OCI-LY1 (cell line): ENCODE results near the gene SMYD3.

ENCODE experiments used
- H2AFZ ChIP-seq: fragments of 200-600 bp; sonication (generic), shearing (Covaris generic); 2 replicates; pipeline ENCODE4 v1.6.0; 2014; ENCODE audit warnings: antibody characterized with exemption, mild to moderate bottlenecking, low read length
- H3F3A ChIP-seq: fragments of 200-600 bp; sonication (generic), shearing (Covaris generic); 2 replicates; pipeline ENCODE4 v1.6.0; 2014; ENCODE audit warnings: mild to moderate bottlenecking, antibody characterized with exemption, low read length, moderate library complexity; ENCODE audit not compliant: insufficient read depth
- H3K27ac ChIP-seq: fragments of 200-600 bp; sonication (generic); 2 replicates; pipeline ENCODE4 v1.5.1; 2014; ENCODE audit warnings: low read length, mixed run types, mild to moderate bottlenecking, low read depth; ENCODE audit not compliant: poor library complexity, severe bottlenecking
- H3K27me3 ChIP-seq: fragments of 200-600 bp; sonication (generic); 2 replicates; pipeline ENCODE4 v1.6.0; 2014; ENCODE audit warnings: antibody characterized with exemption, mild to moderate bottlenecking, low read length, moderate library complexity; ENCODE audit not compliant: insufficient read depth
- H3K36me3 ChIP-seq: fragments of 200-600 bp; sonication (generic); 2 replicates; pipeline ENCODE4 v1.6.1; 2014; ENCODE audit warnings: mild to moderate bottlenecking, antibody characterized with exemption, low read length, moderate library complexity, mixed read lengths; ENCODE audit not compliant: insufficient read depth
- H3K4me1 ChIP-seq: fragments of 200-600 bp; sonication (generic); 2 replicates; pipeline ENCODE4 v1.5.1; 2014; ENCODE audit warnings: mild to moderate bottlenecking, low read length, moderate library complexity; ENCODE audit not compliant: insufficient read depth, severe bottlenecking
- H3K4me2 ChIP-seq: fragments of 200-600 bp; sonication (generic), shearing (Covaris generic); 2 replicates; pipeline ENCODE4 v1.6.1; 2014; ENCODE audit warnings: low read length
- H3K4me3 ChIP-seq: fragments of 200-600 bp; sonication (generic); 2 replicates; pipeline ENCODE4 v1.5.1; 2014; ENCODE audit warnings: low read length, low read depth, mild to moderate bottlenecking, mixed read lengths; ENCODE audit not compliant: poor library complexity, severe bottlenecking
- H3K79me2 ChIP-seq: fragments of 200-600 bp; shearing (Covaris generic); 2 replicates; pipeline ENCODE4 v1.6.1; 2016; ENCODE audit warnings: mixed run types, low read length, mixed read lengths; ENCODE audit not compliant: insufficient read depth
- H3K9ac ChIP-seq: fragments of 200-600 bp; sonication (generic), shearing (Covaris generic); 2 replicates; pipeline ENCODE4 v1.6.1; 2014; ENCODE audit warnings: mild to moderate bottlenecking, low read length, mixed read lengths
- H3K9me2 ChIP-seq: fragments of 200-600 bp; sonication (generic), shearing (Covaris generic); 2 replicates; pipeline ENCODE4 v1.6.1; 2014; ENCODE audit warnings: low read depth, mild to moderate bottlenecking, low read length, mixed read lengths
- H3K9me3 ChIP-seq: fragments of 200-600 bp; shearing (Covaris generic); 2 replicates; pipeline ENCODE4 v1.6.1; 2014; ENCODE audit warnings: low read length, mixed read lengths
- H4K20me1 ChIP-seq: fragments of 200-600 bp; sonication (generic), shearing (Covaris generic); 2 replicates; pipeline ENCODE4 v1.6.0; 2016; ENCODE audit warnings: mild to moderate bottlenecking, low read length; ENCODE audit not compliant: insufficient read depth
- CTCF ChIP-seq: fragments of 200-600 bp; sonication (generic), shearing (Covaris generic); IDR thresholded peaks from 2 replicates; pipeline ENCODE4 v1.5.1; 2017; ENCODE audit warnings: mild to moderate bottlenecking, antibody characterized with exemption, low read length, moderate library complexity, mixed read lengths
- EZH2 ChIP-seq: fragments of 200-600 bp; sonication (generic), shearing (Covaris generic); IDR thresholded peaks from 2 replicates; pipeline ENCODE4 v1.8.0; 2017; ENCODE audit warnings: borderline replicate concordance, mixed run types, mild to moderate bottlenecking, antibody characterized with exemption, low read length, moderate library complexity, mixed read lengths

Gene SMYD3

GRCh38 chr1:246351721-246352120 lies 155.4 kb downstream of the SMYD3 start:
- Histone ChIP-seq H3F3A (no peaks in the 10 kb centered on the region), H3K36me3 (no peaks in the 10 kb centered on the region), H2AFZ (no peak overlapping the region), H3K27me3 (no peaks in the 10 kb centered on the region), H3K4me2 (no peak overlapping the region), H3K4me3 (no peak overlapping the region), H3K79me2 (0 out of 2 replicates have a peak, but pooled peaks cover 5% of the 10 kb centered on the region), H3K4me1 (no peaks in the 10 kb centered on the region), H3K27ac (no peak overlapping the region), H3K9me3 (no peaks in the 10 kb centered on the region), H3K9ac (no peak overlapping the region), H3K9me2 (no peaks in the 10 kb centered on the region), H4K20me1 (no peaks in the 10 kb centered on the region)
- TF ChIP-seq CTCF (no peak), EZH2 (no peak)

- no peaks in the 10 kb centered on the region for H4K20me1 ChIP-seq
- H3K4me2 ChIP-seq, result no peak overlapping the region
- H3F3A ChIP-seq, result no peaks in the 10 kb centered on the region
- H3K36me3 ChIP-seq, result no peaks in the 10 kb centered on the region
- H3K9me3 ChIP-seq, result no peaks in the 10 kb centered on the region
- H2AFZ ChIP-seq, result no peak overlapping the region
- H3K9me2 ChIP-seq, result no peaks in the 10 kb centered on the region
- no peak for TF ChIP-seq EZH2
- TF ChIP-seq CTCF, result no peak
- H3K79me2 ChIP-seq, result no peaks in the 10 kb centered on the region
- no peak overlapping the region for H3K4me3 ChIP-seq
- H3K27me3 ChIP-seq, result no peaks in the 10 kb centered on the region
- H3K4me1 ChIP-seq, result no peaks in the 10 kb centered on the region
- no peak overlapping the region for H3K9ac ChIP-seq
- H3K27ac ChIP-seq, result no peak overlapping the region
Measured at GRCh38 chr1:246350745-246351144, 156.3 kb downstream of the SMYD3 start.

DNA sequence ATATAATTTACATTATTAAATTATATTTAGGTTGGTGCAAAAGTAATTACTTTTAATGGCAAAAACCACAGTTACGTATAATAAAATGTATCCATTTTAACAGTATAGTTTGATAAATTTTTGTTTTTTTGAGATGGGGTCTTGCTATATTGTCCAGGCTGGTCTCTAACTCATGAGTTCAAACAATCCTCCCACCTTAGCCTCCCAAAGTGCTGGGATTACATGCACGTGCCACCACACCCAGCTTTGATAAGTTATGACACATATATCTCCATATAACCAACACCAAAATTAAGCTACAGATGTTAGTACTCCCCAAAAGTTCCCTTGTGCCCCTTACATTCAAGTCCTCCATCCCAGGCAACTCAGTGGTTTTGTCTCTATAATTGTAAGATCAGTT lies 163.1 kb downstream of the SMYD3 start:
- no peak overlapping the region for H3K27ac ChIP-seq
- TF ChIP-seq EZH2 (no peak), CTCF (no peak)
- H3K9me2 ChIP-seq, result no peaks in the 10 kb centered on the region
- no peak overlapping the region for H3K9ac ChIP-seq
- no peak overlapping the region for H2AFZ ChIP-seq
- no peaks in the 10 kb centered on the region for H3K4me1 ChIP-seq
- H3K79me2 ChIP-seq, result no peaks in the 10 kb centered on the region
- no peaks in the 10 kb centered on the region for H4K20me1 ChIP-seq
- H3K9me3 ChIP-seq, result peaks cover 5% of the 10 kb centered on the region; the same call in 1 of the 2 replicates
- no peaks in the 10 kb centered on the region for H3K27me3 ChIP-seq
- no peak overlapping the region for H3K4me2 ChIP-seq
- H3F3A ChIP-seq, result no peaks in the 10 kb centered on the region
- no peak overlapping the region for H3K4me3 ChIP-seq
- H3K36me3 ChIP-seq, result 0 out of 2 replicates have a peak, but pooled peaks cover 7% of the 10 kb centered on the region
